Progenitor cell of endocrine pancreas (in vitro differentiated cells): Measurements from ENCODE around the gene TOLLIP. TPM values are rescaled to one million over a fixed set of nuclear protein-coding genes. Genes with fewer than 3 reads are reported as not detected.

Experiments
- DNase-seq: peaks from one replicate; pipeline ENCODE4 v3.0.0; 2021; ENCODE audit warnings: low spot score; ENCODE audit not compliant: unreplicated experiment
- H3K27ac Mint-ChIP-seq: 2 replicates; pipeline ENCODE4 v1.8.0; 2021; ENCODE audit warnings: mild to moderate bottlenecking, moderate library complexity, mixed read lengths
- H3K27me3 Mint-ChIP-seq: 2 replicates; pipeline ENCODE4 v1.8.0; 2021; ENCODE audit warnings: mixed read lengths
- H3K36me3 Mint-ChIP-seq: 2 replicates; pipeline ENCODE4 v1.8.0; 2022; ENCODE audit warnings: mixed read lengths; ENCODE audit not compliant: insufficient read depth
- H3K4me1 Mint-ChIP-seq: 2 replicates; pipeline ENCODE4 v1.8.0; 2021; ENCODE audit warnings: low read depth, mixed read lengths
- H3K4me3 Mint-ChIP-seq: 2 replicates; pipeline ENCODE4 v1.8.0; 2021; ENCODE audit warnings: low read depth, mild to moderate bottlenecking, moderate library complexity, mixed read lengths
- H3K9me3 Mint-ChIP-seq: 2 replicates; pipeline ENCODE4 v1.8.0; 2021; ENCODE audit warnings: low read depth, mixed read lengths
- CTCF ChIP-seq: fragments of 200-600 bp; sonication (generic); IDR thresholded peaks from one replicate; pipeline ENCODE4 v1.5.0; 2021; ENCODE audit warnings: antibody characterized with exemption, mild to moderate bottlenecking; ENCODE audit not compliant: unreplicated experiment
- total RNA-seq: library from RNA; stranded (reverse); gene quantifications from 2 replicates; pipeline ENCODE4 v1.2.1, GENCODE V29; 2021

TOLLIP gene
- total RNA-seq, 1 donor from 2014 or later: 44.4 TPM

- H3K4me3 Mint-ChIP-seq: no peak overlapping the region
- TF ChIP-seq CTCF: no peak
- H3K36me3 Mint-ChIP-seq: peaks cover 11% of the 10 kb centered on the region
- no peaks in the 10 kb centered on the region for H3K27me3 Mint-ChIP-seq
- no peak overlapping the region for H3K27ac Mint-ChIP-seq
- H3K9me3 Mint-ChIP-seq: no peaks in the 10 kb centered on the region
- no peak for DNase-seq
- H3K4me1 Mint-ChIP-seq: no peaks in the 10 kb centered on the region
Measured at GRCh38 chr11:1290052-1291040, 19.1 kb downstream of the TOLLIP start.

DNA sequence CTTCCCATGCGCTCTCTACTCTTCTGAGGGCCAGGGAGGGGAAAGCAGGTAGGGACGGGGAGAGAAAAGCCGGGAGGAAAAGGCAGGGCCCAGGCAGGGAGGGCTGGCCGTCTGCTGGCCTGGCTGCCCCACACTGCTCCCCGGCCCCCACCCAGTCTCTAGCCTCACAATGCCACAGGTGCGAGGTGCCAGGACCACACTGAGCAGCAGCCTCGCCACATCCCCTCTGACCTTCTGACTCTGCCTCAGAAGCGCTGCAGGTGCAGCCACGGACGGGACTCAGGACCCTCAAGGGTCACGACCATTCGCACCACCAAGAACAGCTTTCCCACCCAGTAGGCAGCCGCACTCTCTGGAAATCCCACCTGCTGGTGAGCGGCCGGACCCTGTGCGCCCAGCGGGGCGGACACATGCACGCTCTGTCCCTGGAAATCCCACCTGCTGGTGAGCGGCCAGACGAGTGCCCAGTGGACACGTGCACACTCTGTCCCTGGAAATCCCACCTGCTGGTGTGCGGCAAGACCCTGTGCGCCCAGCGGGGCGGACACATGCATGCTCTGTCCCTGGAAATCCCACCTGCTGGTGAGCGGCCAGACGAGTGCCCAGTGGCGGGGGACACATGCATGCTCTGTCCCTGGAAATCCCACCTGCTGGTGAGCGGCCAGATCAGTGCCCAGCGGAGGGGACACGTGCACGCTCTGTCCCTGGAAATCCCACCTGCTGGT lies 20.1 kb downstream of the TOLLIP start:
- no peaks in the 10 kb centered on the region for H3K9me3 Mint-ChIP-seq
- TF ChIP-seq CTCF: no peak
- H3K27me3 Mint-ChIP-seq: no peaks in the 10 kb centered on the region
- H3K27ac Mint-ChIP-seq: no peak overlapping the region
- no peaks in the 10 kb centered on the region for H3K4me1 Mint-ChIP-seq
- H3K4me3 Mint-ChIP-seq: no peak overlapping the region
- peaks cover 11% of the 10 kb centered on the region for H3K36me3 Mint-ChIP-seq
- DNase-seq: no peak

DNA sequence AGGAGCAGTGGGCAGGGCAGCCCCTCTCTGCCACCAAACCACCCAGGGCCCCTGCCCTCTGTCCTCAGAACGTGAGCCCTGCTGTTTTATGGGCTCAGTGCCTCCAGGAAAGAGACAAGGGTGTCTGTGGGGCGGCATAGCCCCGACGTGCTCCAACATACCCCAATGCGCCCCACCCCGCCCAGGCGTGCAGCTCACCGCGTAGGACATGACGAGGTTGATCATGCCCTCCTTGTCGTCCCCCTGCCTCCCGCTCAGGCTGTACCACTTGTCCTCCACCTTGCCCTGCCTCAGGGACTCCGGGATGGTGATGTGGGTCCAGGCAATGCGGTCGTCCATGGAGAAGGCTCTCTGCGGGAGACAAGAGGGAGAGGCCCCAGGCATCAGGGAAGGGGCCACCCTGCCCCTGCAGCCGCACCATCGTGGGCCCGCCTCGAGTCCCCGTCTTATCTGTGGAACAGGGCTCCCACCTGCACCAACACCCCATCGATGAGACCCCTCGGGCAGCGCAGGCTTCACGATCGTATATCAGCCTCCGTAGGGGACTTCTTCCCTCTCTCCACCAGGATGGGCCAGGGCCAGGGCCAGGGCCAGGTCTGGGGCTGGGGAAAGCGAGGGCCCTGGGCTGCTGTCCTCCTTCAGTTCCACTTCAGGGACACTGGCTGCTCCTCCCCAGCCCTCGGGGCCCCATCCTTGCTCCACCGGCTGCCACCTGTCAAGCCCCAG lies 20.8 kb downstream of the TOLLIP start:
- Mint-ChIP-seq H3K4me1 (no peaks in the 10 kb centered on the region), H3K27ac (no peak overlapping the region), H3K4me3 (no peak overlapping the region), H3K27me3 (no peaks in the 10 kb centered on the region), H3K36me3 (peaks cover 11% of the 10 kb centered on the region), H3K9me3 (no peaks in the 10 kb centered on the region)
- DNase-seq: no peak
- TF ChIP-seq CTCF: no peak

DNA sequence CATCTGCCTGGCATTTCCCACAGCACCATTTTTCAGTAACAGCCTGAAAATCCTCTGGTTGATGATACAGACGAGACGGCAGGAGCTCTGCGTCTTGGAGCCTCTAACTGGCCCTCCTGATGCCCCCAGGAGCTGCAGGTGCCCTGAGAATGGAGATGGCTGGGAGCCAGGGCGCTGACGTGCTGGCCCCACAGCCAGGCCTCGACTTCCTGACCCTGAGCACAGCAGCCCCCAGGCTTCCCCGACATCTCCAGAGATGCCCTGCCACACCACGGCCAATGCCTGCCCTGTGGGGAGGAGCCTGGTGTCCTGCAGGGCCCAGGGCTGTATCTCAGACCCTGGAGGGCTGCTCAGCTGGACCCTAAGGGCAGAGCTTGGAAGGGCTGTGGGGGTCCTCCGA lies 21.5 kb downstream of the TOLLIP start:
- Mint-ChIP-seq H3K27me3 (no peaks in the 10 kb centered on the region), H3K36me3 (peaks cover 11% of the 10 kb centered on the region), H3K4me1 (no peaks in the 10 kb centered on the region), H3K27ac (no peak overlapping the region), H3K4me3 (no peak overlapping the region), H3K9me3 (no peaks in the 10 kb centered on the region)
- no peak for TF ChIP-seq CTCF
- no peak for DNase-seq

- Mint-ChIP-seq H3K9me3 (no peaks in the 10 kb centered on the region), H3K27ac (no peak overlapping the region), H3K4me3 (no peak overlapping the region), H3K27me3 (no peaks in the 10 kb centered on the region), H3K36me3 (peaks cover 8% of the 10 kb centered on the region), H3K4me1 (no peaks in the 10 kb centered on the region)
- TF ChIP-seq CTCF: no peak
- DNase-seq: no peak
Measured at GRCh38 chr11:1285876-1286275, 23.6 kb downstream of the TOLLIP start.
